GM18517 (cell line): Measurements from ENCODE around the gene MIGA2.
"Not testable (repeated sequence)": the region's sequence is repeated elsewhere in the genome, so short reads cannot be mapped to it uniquely, and the experiment has no call there.

ENCODE experiments used
- ATAC-seq: cut with Tn5 transposase; IDR thresholded peaks from one replicate; pipeline ENCODE4 v1.9.1; 2021; ENCODE audit warnings: mild to moderate bottlenecking, moderate library complexity; ENCODE audit not compliant: unreplicated experiment

MIGA2 gene, protein sequence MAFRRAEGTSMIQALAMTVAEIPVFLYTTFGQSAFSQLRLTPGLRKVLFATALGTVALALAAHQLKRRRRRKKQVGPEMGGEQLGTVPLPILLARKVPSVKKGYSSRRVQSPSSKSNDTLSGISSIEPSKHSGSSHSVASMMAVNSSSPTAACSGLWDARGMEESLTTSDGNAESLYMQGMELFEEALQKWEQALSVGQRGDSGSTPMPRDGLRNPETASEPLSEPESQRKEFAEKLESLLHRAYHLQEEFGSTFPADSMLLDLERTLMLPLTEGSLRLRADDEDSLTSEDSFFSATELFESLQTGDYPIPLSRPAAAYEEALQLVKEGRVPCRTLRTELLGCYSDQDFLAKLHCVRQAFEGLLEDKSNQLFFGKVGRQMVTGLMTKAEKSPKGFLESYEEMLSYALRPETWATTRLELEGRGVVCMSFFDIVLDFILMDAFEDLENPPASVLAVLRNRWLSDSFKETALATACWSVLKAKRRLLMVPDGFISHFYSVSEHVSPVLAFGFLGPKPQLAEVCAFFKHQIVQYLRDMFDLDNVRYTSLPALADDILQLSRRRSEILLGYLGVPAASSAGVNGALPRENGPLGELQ

DNA sequence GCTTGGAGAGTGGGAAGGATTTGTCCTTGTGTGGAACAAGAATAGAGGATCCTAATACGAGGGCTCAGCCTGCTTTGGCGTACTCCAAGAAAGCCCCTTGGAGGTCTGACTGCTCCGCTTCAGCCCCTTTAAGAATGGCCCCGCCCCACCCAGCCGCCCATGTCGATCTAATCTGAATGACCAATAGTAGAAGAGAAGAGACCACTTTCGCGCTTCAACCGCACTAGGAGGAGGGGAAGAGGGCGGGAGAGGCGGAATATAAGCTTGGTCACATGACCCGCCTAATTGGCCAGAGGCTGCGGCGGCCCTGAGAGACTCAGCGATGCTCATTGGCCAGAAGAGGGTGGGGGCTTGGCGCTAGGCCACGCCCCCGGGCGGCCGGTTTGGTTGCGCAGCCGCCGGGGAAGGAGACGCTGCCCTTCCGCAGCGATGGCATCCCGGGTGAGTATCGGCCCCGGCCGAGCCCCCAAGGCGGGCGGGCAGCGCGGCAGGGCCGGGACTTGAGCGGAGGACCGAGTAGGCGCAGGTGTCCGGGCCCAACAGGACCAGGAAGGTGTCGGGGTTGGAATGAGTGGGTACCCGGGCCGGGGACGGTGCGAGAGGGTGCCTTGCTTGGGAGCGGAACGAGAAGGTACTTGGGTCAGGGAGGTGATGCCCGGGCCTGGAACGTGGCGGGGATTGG, at the start of gene MIGA2:
TSS of gene MIGA2 (plus strand) at position 386 of the 682 bp plus-strand sequence. CDS start 3,969 bp downstream, outside the sequence.
- ATAC-seq = peak; percentile 95

DNA sequence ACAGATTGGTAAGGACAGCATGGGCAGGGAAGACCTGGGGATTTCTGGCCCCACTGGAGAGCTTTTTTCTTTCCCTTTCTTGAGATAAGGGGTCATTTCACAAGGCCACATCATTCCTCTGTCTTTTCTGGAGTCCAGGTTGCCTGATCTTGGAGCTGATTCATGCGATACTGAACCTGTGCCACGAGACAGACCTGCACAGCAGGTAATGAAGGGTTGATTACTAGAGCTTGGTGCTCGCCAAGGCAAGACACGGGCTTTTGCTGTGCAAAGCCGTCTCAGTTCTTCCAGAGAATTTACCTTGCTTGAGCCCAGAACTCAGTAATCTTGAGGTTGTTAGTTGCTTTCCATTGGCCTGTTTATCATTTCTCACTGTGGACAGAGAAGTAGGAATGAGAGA, 49.8 kb upstream of the MIGA2 start:
- ATAC-seq = no peak

DNA sequence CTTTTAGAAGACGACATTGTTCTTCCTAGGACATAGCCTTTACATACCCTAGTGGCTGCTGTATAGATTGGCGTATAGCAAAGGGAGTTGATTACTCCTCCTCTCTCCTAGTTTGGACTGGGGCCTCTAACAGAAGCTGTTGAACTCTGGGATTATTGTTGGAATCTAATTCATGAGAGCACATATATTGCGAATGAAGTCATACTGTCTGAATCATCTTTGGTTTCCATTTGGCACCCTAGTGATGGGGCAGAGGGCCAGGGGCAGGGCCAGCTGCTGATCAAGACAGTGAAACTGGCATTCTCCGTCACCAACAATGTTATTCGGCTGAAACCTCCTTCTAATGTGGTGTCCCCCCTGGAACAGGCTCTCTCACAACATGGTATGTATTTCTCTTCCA, 48.6 kb upstream of the MIGA2 start:
- ATAC-seq = no peak

DNA sequence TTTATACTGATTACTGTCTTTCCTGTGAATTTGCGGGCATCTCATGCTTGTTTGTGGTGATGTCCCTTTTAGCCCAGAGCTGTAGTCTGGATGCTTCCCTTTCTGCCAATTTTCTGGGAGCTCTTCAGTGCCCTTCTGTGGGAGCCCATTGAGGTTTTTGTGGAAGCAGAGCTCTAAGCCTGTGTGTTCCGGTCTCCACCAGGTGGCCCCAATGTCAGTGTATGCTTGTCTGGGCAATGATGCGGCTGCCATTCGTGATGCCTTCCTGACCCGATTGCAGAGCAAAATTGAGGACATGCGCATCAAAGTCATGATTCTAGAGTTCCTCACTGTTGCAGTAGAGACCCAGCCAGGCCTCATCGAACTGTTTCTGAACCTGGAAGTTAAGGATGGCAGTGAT, 43.4 kb upstream of the MIGA2 start:
- ATAC-seq = no peak

DNA sequence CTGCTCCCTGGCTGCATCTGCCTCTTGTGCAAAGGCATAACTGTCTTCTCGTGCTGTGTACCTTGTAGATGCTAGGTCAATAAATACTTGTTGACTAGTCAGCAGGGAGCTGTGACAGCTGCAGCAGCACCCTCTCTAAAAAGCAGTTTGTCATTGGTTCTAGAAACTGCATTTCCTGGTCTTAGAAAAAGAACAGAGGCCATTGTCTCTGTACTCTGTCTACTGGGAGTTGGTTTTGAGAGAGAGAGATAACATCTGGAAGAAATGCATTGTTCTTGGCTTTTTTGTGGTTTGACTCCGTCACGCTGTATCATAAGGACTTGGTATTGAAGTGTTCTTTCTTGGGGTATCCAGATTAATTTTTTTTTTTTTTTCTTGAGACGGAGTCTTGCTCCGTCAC, 40.6 kb upstream of the MIGA2 start:
- ATAC-seq = no peak

DNA sequence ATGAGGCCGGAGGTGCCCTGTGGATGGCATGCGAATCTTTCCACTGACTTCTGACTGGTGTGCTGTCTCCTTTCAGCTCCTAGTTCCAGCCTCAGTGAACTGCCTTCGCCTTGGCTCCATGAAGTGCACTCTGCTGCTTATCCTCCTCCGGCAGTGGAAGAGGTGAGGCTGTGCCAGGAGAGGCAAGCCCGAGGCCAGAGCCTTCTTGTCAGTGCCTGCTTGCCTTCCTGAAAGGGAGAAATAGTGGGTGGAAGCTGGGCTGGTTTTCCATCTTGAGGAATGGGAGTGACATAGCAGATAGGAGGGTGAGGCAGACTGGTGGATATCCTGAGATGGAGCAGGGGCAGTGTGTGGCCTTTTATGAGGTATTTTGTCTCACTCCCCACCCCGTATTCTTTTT, 38.0 kb upstream of the MIGA2 start:
- ATAC-seq = no peak

DNA sequence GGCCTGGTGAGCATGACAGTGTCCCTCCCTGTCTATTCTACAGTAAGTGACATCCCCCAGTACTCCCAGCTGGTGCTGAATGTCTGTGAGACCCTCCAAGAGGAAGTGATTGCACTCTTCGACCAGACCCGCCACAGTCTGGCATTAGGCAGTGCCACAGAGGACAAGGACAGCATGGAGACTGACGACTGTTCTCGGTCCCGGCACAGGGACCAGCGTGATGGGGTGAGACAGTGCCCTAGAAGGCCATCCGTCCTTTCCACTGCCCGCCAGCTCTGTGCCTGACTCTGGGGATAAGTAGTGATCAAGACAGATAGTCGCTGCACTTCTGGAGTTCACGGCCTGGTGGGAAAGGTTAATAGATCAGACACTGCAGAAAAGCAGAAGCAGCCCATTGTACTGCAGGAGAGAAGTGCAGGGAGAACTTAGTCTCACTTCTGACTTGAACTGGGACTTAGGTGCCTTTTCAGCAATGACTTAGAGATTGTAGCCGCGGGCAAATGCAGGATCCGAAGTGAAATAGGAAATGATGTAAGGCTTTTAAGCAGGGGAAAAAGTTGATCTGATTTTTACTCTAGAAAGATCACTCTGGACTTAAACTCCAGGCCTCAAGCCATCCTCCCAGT, 36.7 kb upstream of the MIGA2 start:
- no peak for ATAC-seq

DNA sequence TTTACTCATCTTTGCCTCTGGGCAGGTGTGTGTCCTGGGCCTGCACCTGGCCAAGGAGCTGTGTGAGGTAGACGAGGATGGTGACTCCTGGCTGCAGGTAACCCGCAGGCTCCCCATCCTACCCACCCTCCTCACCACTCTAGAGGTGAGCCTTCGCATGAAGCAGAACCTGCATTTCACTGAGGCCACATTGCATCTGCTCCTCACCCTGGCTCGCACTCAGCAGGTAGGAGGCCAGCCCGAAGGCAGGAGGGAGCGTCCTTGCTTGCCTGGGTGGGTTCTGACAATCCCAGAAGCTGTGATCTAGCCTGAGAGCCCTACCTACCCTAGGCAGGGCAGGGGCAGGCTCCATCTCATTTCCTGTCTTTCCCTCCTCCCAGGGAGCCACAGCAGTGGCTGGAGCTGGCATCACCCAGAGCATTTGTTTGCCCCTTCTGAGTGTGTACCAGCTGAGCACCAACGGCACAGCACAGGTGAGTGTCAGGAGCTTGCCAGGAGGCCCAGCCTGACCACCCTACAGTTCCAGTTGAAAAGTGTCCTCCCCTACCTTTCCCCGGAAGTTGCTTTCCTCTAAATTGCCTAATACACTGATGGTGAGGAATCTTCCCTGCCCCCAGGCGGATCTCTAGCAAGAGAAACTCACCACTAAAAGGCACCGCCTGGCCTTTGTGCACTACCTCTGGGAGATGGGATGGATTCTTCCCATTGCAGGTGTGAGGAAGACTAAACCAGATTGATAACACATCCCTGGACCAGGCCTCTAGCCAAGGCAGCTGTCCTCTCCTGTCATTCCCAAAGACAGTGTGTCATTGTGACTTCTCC, 34.7 kb upstream of the MIGA2 start:
- no peak for ATAC-seq

DNA sequence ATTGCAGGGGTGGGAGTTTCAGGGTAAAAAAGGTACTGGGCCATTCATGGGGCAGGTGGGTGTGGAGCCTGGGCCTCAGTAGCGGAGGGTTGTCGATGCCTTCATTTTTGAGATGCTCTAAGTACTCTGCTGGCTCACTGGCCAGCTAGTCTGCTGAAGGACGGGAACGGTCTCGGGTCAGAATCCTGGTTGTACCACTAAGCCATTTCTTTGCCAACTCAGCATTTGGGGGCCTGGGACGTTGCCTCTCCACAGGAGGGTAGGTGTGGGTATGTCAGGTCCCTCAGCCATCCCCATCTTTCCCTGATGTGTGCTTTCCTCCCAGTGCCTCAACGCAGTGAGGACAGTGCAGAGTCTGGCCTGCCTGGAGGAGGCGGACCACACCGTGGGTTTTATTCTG, 33.4 kb upstream of the MIGA2 start:
- no peak for ATAC-seq

DNA sequence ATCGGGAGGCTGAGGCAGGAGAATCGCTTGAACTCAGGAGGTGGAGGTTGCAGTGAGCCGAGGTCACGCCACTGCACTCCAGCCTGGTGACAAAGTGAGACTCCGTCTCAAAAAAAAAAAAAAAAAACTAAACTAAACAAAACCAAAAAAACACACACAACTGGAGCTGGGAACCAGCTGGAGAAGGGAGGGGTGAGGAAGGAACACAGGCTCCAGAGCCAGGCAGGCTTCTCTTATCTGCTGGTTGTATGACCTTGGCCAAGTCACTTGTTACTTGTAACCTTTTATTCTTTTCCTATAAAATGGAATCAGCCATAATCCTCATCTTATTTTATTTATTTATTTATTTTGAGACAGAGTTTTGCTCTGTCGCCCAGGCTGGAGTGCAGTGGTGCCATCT, 32.3 kb upstream of the MIGA2 start:
- not testable (repeated sequence) for ATAC-seq

DNA sequence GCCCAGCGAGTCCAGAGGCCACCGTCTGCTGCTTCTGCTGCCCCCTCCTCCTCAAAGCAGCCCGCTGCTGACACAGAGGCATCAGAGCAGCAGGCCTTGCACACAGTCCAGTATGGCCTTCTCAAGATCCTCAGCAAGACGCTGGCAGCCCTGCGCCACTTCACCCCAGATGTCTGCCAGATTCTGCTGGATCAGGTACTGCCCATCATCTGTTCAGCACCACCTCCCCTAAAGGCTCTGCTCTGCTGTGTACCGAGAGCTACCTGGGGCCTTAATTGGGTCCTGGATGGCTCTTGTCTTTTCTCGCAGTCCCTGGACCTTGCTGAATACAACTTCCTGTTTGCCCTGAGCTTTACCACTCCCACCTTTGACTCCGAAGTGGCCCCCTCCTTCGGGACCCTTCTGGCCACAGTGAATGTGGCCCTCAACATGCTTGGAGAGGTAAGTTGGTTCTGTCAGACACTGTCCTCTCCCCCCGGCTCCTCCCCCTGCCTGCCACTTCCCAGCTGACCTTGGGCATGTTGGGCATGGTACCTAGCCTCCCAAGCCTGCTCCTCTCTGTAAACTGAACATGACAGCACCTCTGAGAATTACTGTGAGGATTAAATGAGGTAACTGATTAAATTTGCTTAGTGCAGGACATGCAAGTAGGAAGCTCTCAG, 31.0 kb upstream of the MIGA2 start:
- ATAC-seq = no peak

DNA sequence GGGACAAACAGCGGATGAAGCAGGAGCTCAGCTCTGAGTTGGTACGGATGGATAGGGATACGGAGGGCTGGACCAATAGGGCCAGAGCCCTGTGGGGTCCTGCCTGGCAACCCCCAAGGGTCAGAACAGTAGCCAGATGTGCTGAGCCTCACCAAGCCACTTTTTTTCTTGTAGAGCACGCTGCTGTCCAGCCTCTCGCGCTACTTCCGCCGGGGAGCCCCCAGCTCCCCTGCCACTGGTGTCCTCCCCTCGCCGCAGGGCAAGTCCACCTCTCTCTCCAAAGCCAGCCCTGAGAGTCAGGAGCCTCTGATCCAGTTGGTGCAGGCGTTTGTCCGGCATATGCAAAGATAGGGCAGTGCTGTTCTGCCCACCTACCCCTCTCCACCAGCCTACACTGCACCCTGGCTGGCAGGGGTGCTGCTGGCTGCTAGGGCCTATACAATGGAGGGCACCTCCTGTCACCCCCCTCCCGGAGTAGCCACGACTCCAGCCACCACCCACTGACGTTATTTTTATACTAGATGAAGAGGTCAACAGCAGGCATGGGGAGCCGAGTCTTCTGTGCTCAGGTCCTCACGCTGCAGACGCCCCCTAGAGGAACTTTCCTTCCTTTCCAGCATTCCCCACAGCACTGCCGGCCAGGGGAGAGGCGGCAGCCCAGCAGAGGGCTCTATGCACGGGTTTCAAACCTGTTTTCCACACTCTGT, 29.9 kb upstream of the MIGA2 start:
- no peak for ATAC-seq

DNA sequence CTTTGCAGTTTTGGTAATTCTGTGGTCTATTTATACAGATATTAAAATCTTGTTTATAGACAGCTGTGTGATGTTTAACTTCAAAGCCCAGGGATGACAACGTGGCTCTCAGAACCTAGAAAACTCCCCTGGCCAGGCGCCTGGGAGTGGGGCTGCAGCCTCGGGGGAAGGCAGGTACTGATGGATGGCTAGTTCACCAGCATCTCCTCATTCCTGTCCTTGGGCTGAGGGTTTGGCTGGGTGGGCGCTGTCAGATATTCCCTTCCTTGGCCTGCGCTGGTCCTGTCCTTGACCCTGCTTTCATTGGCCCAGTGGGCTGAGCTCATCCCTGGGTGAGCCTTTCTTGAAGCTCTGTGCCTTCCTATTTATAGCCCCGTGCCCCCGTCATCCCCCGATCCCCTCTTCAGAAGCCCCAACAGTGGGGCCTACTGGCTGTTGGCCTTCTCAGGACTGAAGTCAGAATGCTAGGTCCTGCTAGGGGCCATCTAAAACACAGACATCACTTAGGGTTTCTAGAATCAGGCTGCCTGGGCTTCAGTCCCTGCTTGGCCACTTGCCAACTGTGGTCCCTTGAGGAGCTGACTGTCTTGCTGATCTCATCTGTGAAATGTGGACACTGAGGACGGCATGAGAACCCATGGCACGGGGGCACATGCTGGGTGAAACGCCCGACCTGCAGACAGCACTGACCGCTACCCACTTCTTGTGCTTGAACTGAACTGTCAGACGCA, 29.2 kb upstream of the MIGA2 start:
- ATAC-seq = no peak

DNA sequence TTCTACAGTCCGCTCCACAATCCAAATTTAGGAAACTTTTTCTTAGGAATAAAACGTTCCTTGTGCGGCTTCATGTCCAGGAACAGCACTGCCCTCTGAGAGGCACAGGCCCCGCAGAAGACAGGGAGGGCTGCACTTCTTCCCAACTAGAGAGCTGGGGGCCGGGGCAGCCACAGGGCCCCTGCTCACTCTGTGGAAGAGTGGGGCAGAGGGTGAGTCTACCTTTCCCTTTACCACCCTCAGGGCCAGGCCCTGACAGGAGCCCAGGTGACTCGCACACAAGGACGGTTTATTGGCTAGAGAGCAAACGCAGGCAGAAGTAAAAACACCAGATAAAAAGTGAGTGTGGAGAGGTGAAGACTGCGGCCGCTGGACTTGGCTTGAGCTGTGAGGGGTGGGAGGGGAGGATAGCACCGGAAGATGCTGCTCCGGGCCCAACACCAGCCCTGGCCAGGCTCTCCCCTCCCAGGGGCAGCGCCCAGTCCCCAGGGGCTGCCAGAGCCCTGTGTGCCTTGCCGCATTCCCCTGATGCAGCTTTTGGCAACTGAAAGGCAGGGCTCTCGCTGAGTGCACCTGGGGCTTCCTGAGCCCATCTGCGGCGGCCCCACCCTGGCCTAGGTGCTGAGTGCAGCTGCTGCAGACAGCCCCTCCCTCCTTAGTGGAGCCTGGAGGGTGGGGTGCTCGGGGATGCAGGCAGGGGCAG, 28.5 kb upstream of the MIGA2 start:
- ATAC-seq = no peak

DNA sequence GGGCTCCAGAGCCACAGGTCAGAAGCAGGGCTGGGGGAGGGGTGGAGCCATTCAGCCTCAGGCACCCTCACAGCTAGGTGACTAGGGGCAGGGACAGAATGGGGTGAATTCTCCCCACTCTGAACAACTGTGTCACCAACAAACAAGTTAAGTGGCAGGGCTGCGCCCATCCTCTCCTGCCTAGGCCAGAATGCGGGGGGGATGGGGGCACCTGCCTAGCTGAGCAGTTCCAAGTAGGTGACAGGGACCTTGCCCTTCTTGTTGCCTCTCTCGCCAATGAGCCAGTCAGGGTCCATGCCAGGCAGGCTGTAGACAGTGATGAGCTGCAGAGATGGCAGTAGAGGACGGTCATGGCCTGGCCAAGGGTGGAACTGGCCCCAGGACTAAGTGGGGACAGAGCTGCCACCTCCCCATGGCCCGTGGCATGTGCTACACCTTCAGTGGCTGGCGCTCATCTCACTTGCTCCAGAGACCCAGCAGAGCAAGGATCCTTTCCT, 27.9 kb upstream of the MIGA2 start:
- ATAC-seq = no peak

DNA sequence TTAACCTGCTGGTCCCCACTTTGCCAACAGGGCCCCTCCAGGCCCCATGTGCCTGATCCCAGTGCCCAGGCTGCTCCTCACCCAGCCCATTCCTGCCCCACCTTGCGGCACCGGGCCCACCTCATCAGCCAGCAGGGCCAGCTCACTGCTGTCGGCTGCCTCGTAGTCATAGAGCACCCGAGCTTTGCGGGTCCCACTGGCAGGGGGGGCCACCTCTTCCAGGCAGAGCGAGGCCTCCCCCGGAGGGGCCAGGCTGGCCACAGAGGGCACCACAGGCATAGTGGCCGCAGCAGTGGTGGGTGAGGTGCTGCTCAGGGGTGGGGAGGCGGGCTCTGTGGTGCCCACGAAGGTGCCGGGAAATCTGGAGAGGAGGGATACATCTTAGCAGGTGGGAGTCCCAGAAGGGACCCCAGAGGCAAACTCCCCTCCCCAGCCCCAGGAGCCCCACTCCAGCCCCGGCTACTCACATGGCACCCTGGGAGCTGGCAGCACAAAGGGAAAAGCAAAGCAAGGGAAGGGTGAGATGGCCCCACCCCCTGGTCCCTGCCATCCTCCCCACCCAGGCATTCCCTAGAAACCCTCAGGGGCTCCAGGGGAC, 27.3 kb upstream of the MIGA2 start:
- ATAC-seq = no peak

DNA sequence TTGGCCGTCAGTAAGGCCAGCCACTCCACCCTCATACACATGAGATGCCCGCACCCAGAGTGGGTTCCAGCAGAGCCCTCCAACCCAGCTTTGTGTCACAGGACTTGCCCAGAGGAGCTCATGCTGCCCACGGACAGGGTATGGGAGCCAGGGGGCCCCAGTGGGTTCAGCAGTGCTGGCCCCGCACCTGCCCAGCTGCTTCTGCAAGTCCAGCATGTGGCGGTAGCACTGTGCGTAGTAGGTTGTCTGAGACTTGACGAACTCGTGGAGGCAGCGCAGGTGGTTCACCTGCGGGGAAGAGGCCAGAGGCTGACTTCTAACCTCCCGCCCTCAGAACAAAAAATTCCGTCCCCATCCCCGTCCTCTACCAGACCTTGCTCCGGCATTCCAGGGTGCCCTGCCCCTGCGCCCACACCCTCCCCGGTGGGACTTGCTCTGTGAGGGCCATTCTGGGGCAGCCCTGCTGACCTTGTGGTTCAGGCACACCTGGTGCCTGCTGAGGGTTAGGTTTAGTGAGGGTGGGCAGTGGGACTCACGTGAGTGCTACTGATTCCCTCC, 26.8 kb upstream of the MIGA2 start:
- ATAC-seq = no peak
